ENCODE data around the gene IDS. TPM values are rescaled to one million over a fixed set of nuclear protein-coding genes. Genes with fewer than 3 reads are reported as not detected.
"Not testable (repeated sequence)": the region's sequence is repeated elsewhere in the genome, so short reads cannot be mapped to it uniquely, and the experiment has no call there.

IDS gene
- total and polyA plus RNA-seq, 2 of the 8 experiments (the other 6 are each of a cell fraction or from before 2014, with no cell fraction given) = 19.9 to 20.7 TPM

DNA sequence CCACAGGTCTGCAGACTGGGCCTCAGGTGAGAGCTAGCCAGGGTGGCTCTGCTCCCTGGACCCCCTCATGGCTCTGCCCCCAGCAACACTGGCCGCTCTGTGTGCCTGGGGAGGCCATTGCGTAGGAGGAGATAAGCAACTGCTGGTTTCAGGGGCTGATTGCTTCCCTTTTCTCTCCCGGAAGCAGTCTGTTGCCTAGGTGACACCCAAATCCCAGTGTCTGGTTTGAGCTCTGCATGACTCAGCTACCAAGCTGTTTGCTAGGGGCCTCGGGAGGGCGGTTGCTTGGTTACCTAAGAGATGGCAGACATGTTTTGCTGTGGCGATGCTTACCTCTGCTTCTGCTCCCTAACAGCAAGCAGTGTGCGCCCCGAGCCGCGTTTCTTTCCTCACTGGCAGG lies 20.3 kb upstream of the IDS start:
- H3K4ac ChIP-seq (replicated peaks; ENCODE audit: insufficient read length, low read depth, low read length); H2BK20ac ChIP-seq (ENCODE audit: low read length); H3K9ac ChIP-seq (replicated peaks in 1 of 4; ENCODE audit: extremely low read depth in 1 of 4, low read depth in 3 of 4, low read length in 3 of 4); H3K23ac ChIP-seq (ENCODE audit: insufficient read length); H3K4me3 ChIP-seq (ENCODE audit: extremely low read depth in 1 of 4, insufficient read depth in 2 of 4, low read depth in 3 of 4, low read length in 4 of 4); H3K4me1 ChIP-seq (replicated peaks in 1 of 4; ENCODE audit: control insufficient read depth in 3 of 4, insufficient read depth in 4 of 4, low read length in 3 of 4); H3K36me3 ChIP-seq (ENCODE audit: control insufficient read depth in 2 of 4, insufficient read depth in 4 of 4, low read length in 3 of 4); H3K79me1 ChIP-seq (ENCODE audit: low read depth, low read length); H3K27me3 ChIP-seq (replicated peaks in 1 of 4; ENCODE audit: control insufficient read depth in 3 of 4, extremely low read depth in 1 of 4, insufficient read depth in 3 of 4, low read length in 3 of 4); H4K20me1 ChIP-seq (replicated peaks in 1 of 2; ENCODE audit: control insufficient read depth in 1 of 2, insufficient read depth in 2 of 2, low read length in 2 of 2); H2AFZ ChIP-seq (ENCODE audit: low read length); H4K5ac ChIP-seq (ENCODE audit: insufficient read length, low read depth, low read length); H3K18ac ChIP-seq (ENCODE audit: extremely low read depth, low read length); H3K4me2 ChIP-seq (ENCODE audit: insufficient read depth in 1 of 2, low read depth in 2 of 2, low read length in 2 of 2); H3K56ac ChIP-seq (replicated peaks; ENCODE audit: insufficient read length, low read depth, low read length); H3K79me2 ChIP-seq (ENCODE audit: control insufficient read depth in 1 of 2, insufficient read depth in 2 of 2, low read length in 2 of 2); H4K8ac ChIP-seq (ENCODE audit: extremely low read depth, insufficient read depth, low read length); H3K9me3 ChIP-seq (ENCODE audit: insufficient read depth in 2 of 2, low read depth in 1 of 2, low read length in 1 of 2); H2AK5ac ChIP-seq (ENCODE audit: low read depth, low read length); H2BK15ac ChIP-seq (ENCODE audit: low read length); H3K14ac ChIP-seq (ENCODE audit: insufficient read length); H2BK12ac ChIP-seq (ENCODE audit: low read depth, low read length); H3K27ac ChIP-seq (ENCODE audit: low read depth, low read length); H2BK5ac ChIP-seq (ENCODE audit: low read depth, low read length); DNase-seq (ENCODE audit: low read depth in 1 of 2, low spot score in 2 of 2); POLR2A ChIA-PET (ENCODE audit: partially characterized antibody); H2BK120ac ChIP-seq (replicated peaks; ENCODE audit: low read depth, low read length); H4K91ac ChIP-seq (replicated peaks; ENCODE audit: insufficient read length, low read length); H3K23me2 ChIP-seq (ENCODE audit: low read depth, low read length): not testable (repeated sequence)
- peak; percentile 52 for FAIRE-seq
- CTCF ChIA-PET (ENCODE audit: partially characterized antibody) = interaction anchor here (1.2 to 1.5 kb wide), 2 partner anchors 12 to 13 kb away, joined by 5 read pairs; no protein-coding TSS in a partner anchor
- 43% methylated on average over 2 of the region's 10 CpGs; no CpG with 5 or more reads in 1 of the 2 experiments for WGBS, 2 experiments (ENCODE audit: extremely low coverage in 1 of 2, insufficient coverage in 1 of 2, insufficient read length in 1 of 2, insufficient replicate concordance in 2 of 2, low coverage in 1 of 2, low lambda C conversion rate in 2 of 2, missing lambda C conversion rate in 1 of 2)

Data from H1 (cell line).